H1 (cell line): ENCODE measurements around the gene TMTC2. TPM values are rescaled to one million over a fixed set of nuclear protein-coding genes. Genes with fewer than 3 reads are reported as not detected.

Source experiments
- CTCF ChIA-PET: fragments of 300-600 bp; sonication (Branson Sonifier 250); formaldehyde crosslinking; loops from one replicate; lab custom pipeline; 2021; ENCODE audit not compliant: partially characterized antibody; lab: Charles Lee
- POLR2A ChIA-PET: fragments of 300-600 bp; sonication (Branson Sonifier 250); formaldehyde crosslinking; loops from one replicate; lab custom pipeline; 2021; ENCODE audit warnings: inconsistent platforms; ENCODE audit not compliant: partially characterized antibody; lab: Charles Lee
- DNase-seq, 2 experiments: peaks; one replicate each; pipeline versions ENCODE4 v3.0.0 to v3.0.0-alpha.2; 2010 to 2022; ENCODE audit warnings: low spot score in 2 of 2, low read depth in 1 of 2, mixed read lengths in 1 of 2
- FAIRE-seq: peaks from 2 replicates; lab custom pipeline; 2011; peaks lifted over from hg19 to GRCh38; lab: Jason Lieb, UNC
- H2AFZ ChIP-seq: 2 replicates; pipeline ENCODE4 v1.8.1; 2012; ENCODE audit warnings: low read length, inconsistent platforms
- H2AK5ac ChIP-seq: 2 replicates; pipeline ENCODE4 v1.6.1; 2013; ENCODE audit warnings: low read depth, low read length
- H2BK120ac ChIP-seq: replicated peaks from 2 replicates; pipeline ENCODE3; 2013; ENCODE audit warnings: low read depth, low read length, inconsistent platforms
- H2BK12ac ChIP-seq: 2 replicates; pipeline ENCODE4 v1.6.1; 2013; ENCODE audit warnings: low read depth, low read length
- H2BK15ac ChIP-seq: 2 replicates; pipeline ENCODE4 v1.6.1; 2013; ENCODE audit warnings: low read length
- H2BK20ac ChIP-seq: 2 replicates; pipeline ENCODE4 v1.6.1; 2013; ENCODE audit warnings: low read length
- H2BK5ac ChIP-seq: 2 replicates; pipeline ENCODE4 v1.6.1; 2013; ENCODE audit warnings: low read depth, low read length
- H3K14ac ChIP-seq: 2 replicates; pipeline ENCODE4 v1.6.1; 2013; ENCODE audit warnings: inconsistent platforms; ENCODE audit not compliant: insufficient read length
- H3K18ac ChIP-seq: 2 replicates; pipeline ENCODE4 v1.6.1; 2013; ENCODE audit warnings: low read length; ENCODE audit errors: extremely low read depth
- H3K23ac ChIP-seq: 2 replicates; pipeline ENCODE4 v1.6.1; 2013; ENCODE audit warnings: inconsistent platforms; ENCODE audit not compliant: insufficient read length
- H3K23me2 ChIP-seq: 2 replicates; pipeline ENCODE4 v1.6.1; 2013; ENCODE audit warnings: low read depth, low read length
- H3K27ac ChIP-seq: 2 replicates; pipeline ENCODE4 v1.6.1; 2011; ENCODE audit warnings: low read depth, low read length, inconsistent platforms
- H3K27me3 ChIP-seq, 4 experiments: replicated peaks in 1 of 4; 1 replicate in 1 of 4; 2 replicates in 3 of 4; pipeline versions ENCODE4 v1.6.1 to v1.8.1; 2011 to 2013; ENCODE audit warnings: low read length in 3 of 4, mild to moderate bottlenecking in 3 of 4, inconsistent platforms in 2 of 4, mixed read lengths in 2 of 4, moderate library complexity in 1 of 4; ENCODE audit not compliant: control insufficient read depth in 3 of 4, insufficient read depth in 3 of 4; ENCODE audit errors: extremely low read depth in 1 of 4
- H3K36me3 ChIP-seq, 4 experiments: 2 replicates each; pipeline versions ENCODE4 v1.6.1 to v1.8.1; 2011 to 2013; ENCODE audit warnings: mild to moderate bottlenecking in 4 of 4, low read length in 3 of 4, moderate library complexity in 2 of 4, control low read depth in 1 of 4, inconsistent platforms in 1 of 4; ENCODE audit not compliant: insufficient read depth in 4 of 4, control insufficient read depth in 2 of 4
- H3K4ac ChIP-seq: replicated peaks from 2 replicates; pipeline ENCODE3; 2013; ENCODE audit warnings: low read length, low read depth, mixed read lengths, inconsistent platforms; ENCODE audit not compliant: insufficient read length
- H3K4me1 ChIP-seq, 4 experiments: replicated peaks in 1 of 4; 1 replicate in 1 of 4; 2 replicates in 3 of 4; pipeline versions ENCODE4 v1.6.1 to v1.8.1; 2011 to 2013; ENCODE audit warnings: low read length in 3 of 4, inconsistent platforms in 2 of 4, mixed read lengths in 1 of 4; ENCODE audit not compliant: insufficient read depth in 4 of 4, control insufficient read depth in 3 of 4
- H3K4me2 ChIP-seq, 2 experiments: 2 replicates each; pipeline versions ENCODE4 v1.6.1 to v1.8.1; 2011 to 2013; ENCODE audit warnings: low read depth in 2 of 2, low read length in 2 of 2, control low read depth in 1 of 2, inconsistent platforms in 1 of 2, mild to moderate bottlenecking in 1 of 2; ENCODE audit not compliant: insufficient read depth in 1 of 2
- H3K4me3 ChIP-seq, 4 experiments: fragments of 200-600, 300-600 bp in 1 of 4; sonication (generic), shearing (Covaris generic), sonication (Bioruptor Twin) in 1 of 4; 2 replicates each; pipeline versions ENCODE4 v1.5.1 to v1.8.1; 2011 to 2016; ENCODE audit warnings: low read length in 4 of 4, low read depth in 3 of 4, control low read depth in 2 of 4, inconsistent platforms in 2 of 4, mild to moderate bottlenecking in 2 of 4, mixed read lengths in 1 of 4, moderate library complexity in 1 of 4; ENCODE audit not compliant: insufficient read depth in 2 of 4; ENCODE audit errors: extremely low read depth in 1 of 4
- H3K56ac ChIP-seq: replicated peaks from 2 replicates; pipeline ENCODE3; 2013; ENCODE audit warnings: low read depth, mild to moderate bottlenecking, mixed read lengths, low read length, inconsistent platforms; ENCODE audit not compliant: insufficient read length
- H3K79me1 ChIP-seq: 2 replicates; pipeline ENCODE4 v1.6.1; 2013; ENCODE audit warnings: low read depth, low read length, control low read depth
- H3K79me2 ChIP-seq, 2 experiments: 2 replicates each; pipeline versions ENCODE4 v1.6.1 to v1.8.1; 2012 to 2013; ENCODE audit warnings: low read length in 2 of 2, mild to moderate bottlenecking in 2 of 2, inconsistent platforms in 1 of 2; ENCODE audit not compliant: insufficient read depth in 2 of 2, control insufficient read depth in 1 of 2
- H3K9ac ChIP-seq, 4 experiments: replicated peaks in 1 of 4; 1 replicate in 1 of 4; 2 replicates in 3 of 4; pipeline versions ENCODE4 v1.6.1 to v1.8.1; 2011 to 2013; ENCODE audit warnings: low read depth in 3 of 4, low read length in 3 of 4, control low read depth in 2 of 4, mild to moderate bottlenecking in 2 of 4, moderate library complexity in 2 of 4, inconsistent platforms in 1 of 4; ENCODE audit errors: extremely low read depth in 1 of 4
- H3K9me3 ChIP-seq, 2 experiments: 2 replicates each; pipeline versions ENCODE4 v1.6.1 to v1.8.1; 2012 to 2013; ENCODE audit warnings: mild to moderate bottlenecking in 2 of 2, moderate library complexity in 2 of 2, control low read depth in 1 of 2, inconsistent platforms in 1 of 2, low read depth in 1 of 2, low read length in 1 of 2, mixed read lengths in 1 of 2; ENCODE audit not compliant: insufficient read depth in 2 of 2
- H4K20me1 ChIP-seq, 2 experiments: replicated peaks in 1 of 2; 2 replicates each; pipeline versions ENCODE3 to v1.8.1; 2011 to 2013; ENCODE audit warnings: inconsistent platforms in 2 of 2, low read length in 2 of 2, mild to moderate bottlenecking in 1 of 2; ENCODE audit not compliant: insufficient read depth in 2 of 2, control insufficient read depth in 1 of 2
- H4K5ac ChIP-seq: 2 replicates; pipeline ENCODE4 v1.6.1; 2013; ENCODE audit warnings: low read length, low read depth, mixed read lengths, inconsistent platforms; ENCODE audit not compliant: insufficient read length
- H4K8ac ChIP-seq: 2 replicates; pipeline ENCODE4 v1.8.0; 2013; ENCODE audit warnings: mild to moderate bottlenecking, moderate library complexity, low read length, inconsistent platforms; ENCODE audit not compliant: insufficient read depth; ENCODE audit errors: extremely low read depth
- H4K91ac ChIP-seq: replicated peaks from 2 replicates; pipeline ENCODE3; 2013; ENCODE audit warnings: low read length, mixed read lengths, inconsistent platforms; ENCODE audit not compliant: insufficient read length
- ASH2L ChIP-seq: fragments of 200-600, 300-600 bp; sonication (generic); IDR thresholded peaks from one replicate; pipeline ENCODE4 v1.7.1; 2017; ENCODE audit warnings: low read length
- EP300 ChIP-seq, 2 experiments: IDR thresholded peaks; 1 replicate in 1 of 2; 2 replicates in 1 of 2; pipeline ENCODE4 v1.6.1; 2011 to 2012; ENCODE audit warnings: low read depth in 2 of 2, low read length in 2 of 2, mild to moderate bottlenecking in 2 of 2, borderline replicate concordance in 1 of 2, inconsistent platforms in 1 of 2, moderate library complexity in 1 of 2
- FOSL1 ChIP-seq: IDR thresholded peaks from 2 replicates; pipeline ENCODE4 v1.6.1; 2011; ENCODE audit warnings: mild to moderate bottlenecking, low read depth, low read length, moderate library complexity; ENCODE audit not compliant: insufficient read depth
- JUND ChIP-seq: IDR thresholded peaks from 2 replicates; pipeline ENCODE4 v1.6.1; 2011; ENCODE audit warnings: mild to moderate bottlenecking, improper control_type of control experiment, low read length
- NRF1 ChIP-seq: IDR thresholded peaks from 2 replicates; pipeline ENCODE4 v1.6.1; 2011; ENCODE audit warnings: mild to moderate bottlenecking, low read depth, low read length, improper control_type of control experiment
- SAP30 ChIP-seq: fragments of 300-600 bp; sonication (generic); IDR thresholded peaks from 2 replicates; pipeline ENCODE4 v1.7.1; 2012; ENCODE audit warnings: low read length, moderate library complexity, mild to moderate bottlenecking, inconsistent platforms; ENCODE audit not compliant: insufficient read depth, insufficient replicate concordance
- SIRT6 ChIP-seq: IDR thresholded peaks from one replicate; pipeline ENCODE4 v1.7.1; 2012; ENCODE audit warnings: low read length, inconsistent platforms
- TCF12 ChIP-seq: IDR thresholded peaks from 2 replicates; pipeline ENCODE4 v1.6.1; 2011; ENCODE audit warnings: low read depth, mild to moderate bottlenecking, low read length
- YY1 ChIP-seq: IDR thresholded peaks from 2 replicates; pipeline ENCODE4 v1.6.1; 2011; ENCODE audit warnings: low read depth, mild to moderate bottlenecking, low read length
- WGBS, 2 experiments: shearing (Covaris generic) in 1 of 2; methylation state at CpG; one replicate each; pipeline versions ENCODE4 v1.1.6 to v1.1.7; 2013 to 2015; ENCODE audit warnings: low lambda C conversion rate in 2 of 2, mixed read lengths in 2 of 2, inconsistent platforms in 1 of 2, low coverage in 1 of 2, missing lambda C conversion rate in 1 of 2; ENCODE audit not compliant: insufficient replicate concordance in 2 of 2, insufficient coverage in 1 of 2, insufficient read length in 1 of 2; ENCODE audit errors: extremely low coverage in 1 of 2, missing lambda C conversion rate in 1 of 2; 5-methylcytosine and 5-hydroxymethylcytosine counted together
- polyA plus RNA-seq, 7 experiments: library from polyadenylated mRNA; depleted of rRNA in 3 of 7; stranded (reverse) in 5 of 7; unstranded in 2 of 7; fragments of >200 nt in 5 of 7; fragments of 200-250 nt in 2 of 7; gene quantifications; 1 replicate in 5 of 7; 2 replicates in 1 of 7; 4 replicates in 1 of 7; pipeline versions ENCODE4 v1.2.1 to v1.2.3, GENCODE V29; 2011 to 2013; ENCODE audit warnings: missing spikeins in 2 of 7, mixed read lengths in 2 of 7
- total RNA-seq: library from RNA; stranded (reverse); fragmentation: NEBNext Ultra II Directional; extraction: Animal tissue kit (Norgen Biotek cat#: 25700); gene quantifications from 2 replicates; pipeline ENCODE4 v1.2.1, GENCODE V29; 2021
- TF ChIP-seq, protein P1 (sequence below): IDR thresholded peaks from 2 replicates; pipeline ENCODE4 v1.6.1; 2011; ENCODE audit warnings: low read depth, mild to moderate bottlenecking, low read length; ENCODE audit not compliant: insufficient read depth
- TF ChIP-seq, protein P2 (sequence below): IDR thresholded peaks from 2 replicates; pipeline ENCODE4 v1.6.1; 2012; ENCODE audit warnings: inconsistent platforms

Gene TMTC2
- total and polyA plus RNA-seq, 2 of the 8 experiments (the other 6 are each of a cell fraction or from before 2014, with no cell fraction given): 2.3 to 3.9 TPM

- H2BK15ac ChIP-seq: no peak overlapping the region
- no peak overlapping the region for H3K4me3 ChIP-seq
- no peaks in the 10 kb centered on the region for H4K20me1 ChIP-seq
- H4K8ac ChIP-seq: no peak overlapping the region
- no peak overlapping the region for H4K5ac ChIP-seq
- H2AFZ ChIP-seq: no peak overlapping the region
- peaks cover 22 to 28% of the 10 kb centered on the region in 2 experiments for H3K9me3 ChIP-seq
- H3K4me2 ChIP-seq: no peak overlapping the region
- H3K18ac ChIP-seq: no peak overlapping the region
- H2BK5ac ChIP-seq: no peak overlapping the region
- H3K27ac ChIP-seq: no peak overlapping the region
- no peak overlapping the region for H3K23ac ChIP-seq
- H3K23me2 ChIP-seq: 0 out of 2 replicates have a peak, but pooled peaks cover 1% of the 10 kb centered on the region
- no peak overlapping the region for H3K9ac ChIP-seq
- no peak overlapping the region for H2AK5ac ChIP-seq
- H3K79me2 ChIP-seq: no peaks in the 10 kb centered on the region
- no peak overlapping the region for H4K91ac ChIP-seq
- peaks cover 0 to 15% (median 8%) of the 10 kb centered on the region in 4 experiments; a peak in 5 of 8 replicates for H3K36me3 ChIP-seq
- FAIRE-seq (no peak), DNase-seq (no peak)
- no peak overlapping the region for H2BK20ac ChIP-seq
- H2BK12ac ChIP-seq: no peak overlapping the region
- H3K79me1 ChIP-seq: no peaks in the 10 kb centered on the region
- no peak overlapping the region for H2BK120ac ChIP-seq
- H3K14ac ChIP-seq: no peak overlapping the region
- H3K4me1 ChIP-seq: peaks cover 0 to 4% (median 0%) of the 10 kb centered on the region in 4 experiments; a peak in 1 of 7 replicates
- H3K27me3 ChIP-seq: no peaks in the 10 kb centered on the region
- TF ChIP-seq YY1: no peak
- TF ChIP-seq ASH2L: no peak
- no peak for TF ChIP-seq NRF1
- no peak for TF ChIP-seq TCF12
- no peak for TF ChIP-seq JUND
- TF ChIP-seq FOSL1: no peak
- no peak for TF ChIP-seq EP300 (IDR thresholded peaks at IDR 0.05; ENCODE audit: borderline replicate concordance in 1 of 2, low read depth in 2 of 2, low read length in 2 of 2)
- TF ChIP-seq SAP30: no peak
- TF ChIP-seq SIRT6: no peak
- TF ChIP-seq, protein P1, sequence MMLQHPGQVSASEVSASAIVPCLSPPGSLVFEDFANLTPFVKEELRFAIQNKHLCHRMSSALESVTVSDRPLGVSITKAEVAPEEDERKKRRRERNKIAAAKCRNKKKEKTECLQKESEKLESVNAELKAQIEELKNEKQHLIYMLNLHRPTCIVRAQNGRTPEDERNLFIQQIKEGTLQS: no peak
- TF ChIP-seq, protein P2, sequence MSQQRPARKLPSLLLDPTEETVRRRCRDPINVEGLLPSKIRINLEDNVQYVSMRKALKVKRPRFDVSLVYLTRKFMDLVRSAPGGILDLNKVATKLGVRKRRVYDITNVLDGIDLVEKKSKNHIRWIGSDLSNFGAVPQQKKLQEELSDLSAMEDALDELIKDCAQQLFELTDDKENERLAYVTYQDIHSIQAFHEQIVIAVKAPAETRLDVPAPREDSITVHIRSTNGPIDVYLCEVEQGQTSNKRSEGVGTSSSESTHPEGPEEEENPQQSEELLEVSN: no peak
- H3K56ac ChIP-seq: no peak overlapping the region
- ChIA-PET POLR2A (no interaction called here), CTCF (no interaction called here)
- no peak overlapping the region for H3K4ac ChIP-seq
- WGBS, 2 experiments: 67% methylated on average over 3 of the region's 3 CpGs; no CpG with 5 or more reads in 1 of the 2 experiments
These were observed 322.0 kb downstream of the TMTC2 start for GRCh38 chr12:83008703-83009102.
